WTC11 (cell line): ENCODE measurements around the gene NKAIN4. TPM values are rescaled to one million over a fixed set of nuclear protein-coding genes. Genes with fewer than 3 reads are reported as not detected.
A peak's percentile ranks its signal among the peaks of the same experiment; 100 is the strongest.

Experiments used
- ATAC-seq: fragments of 200-7000 bp; cut with Tn5 transposase; 2 replicates; pipeline ENCODE4 v1.10.0; 2021; ENCODE audit warnings: mild to moderate bottlenecking, moderate library complexity
- CTCF ChIA-PET: fragments of 300-600 bp; sonication (Branson Sonifier 250); formaldehyde crosslinking; loops from one replicate; lab custom pipeline; 2021; ENCODE audit warnings: antibody characterized with exemption; lab: Charles Lee
- POLR2A ChIA-PET: fragments of 350-600 bp; sonication (Branson Sonifier 250); formaldehyde crosslinking; loops from one replicate; lab custom pipeline; 2021; ENCODE audit warnings: antibody characterized with exemption; lab: Charles Lee
- DNase-seq: peaks from one replicate; pipeline ENCODE4 v3.0.0; 2021; ENCODE audit warnings: low spot score
- H3K27ac Mint-ChIP-seq: 2 replicates; pipeline ENCODE4 v1.8.0; 2021; ENCODE audit warnings: mixed read lengths
- H3K27me3 Mint-ChIP-seq: 2 replicates; pipeline ENCODE4 v1.8.0; 2021; ENCODE audit warnings: low read depth, mild to moderate bottlenecking, moderate library complexity, mixed read lengths
- H3K36me3 Mint-ChIP-seq: 2 replicates; pipeline ENCODE4 v1.8.0; 2021; ENCODE audit warnings: mixed read lengths
- H3K4me1 Mint-ChIP-seq: 2 replicates; pipeline ENCODE4 v1.8.0; 2022; ENCODE audit warnings: mixed read lengths
- H3K4me3 Mint-ChIP-seq: 2 replicates; pipeline ENCODE4 v1.8.0; 2021; ENCODE audit warnings: mild to moderate bottlenecking, moderate library complexity, mixed read lengths
- H3K9me3 Mint-ChIP-seq: 2 replicates; pipeline ENCODE4 v1.8.0; 2021; ENCODE audit warnings: mixed read lengths
- AFF4 ChIP-seq: sonication (generic); formaldehyde crosslinking; IDR thresholded peaks from 2 replicates; pipeline ENCODE4 v1.8.1; 2023; ENCODE audit warnings: mild to moderate bottlenecking, missing genetic modification reagents, borderline replicate concordance
- ATF6 ChIP-seq: sonication (generic); formaldehyde crosslinking; IDR thresholded peaks from 2 replicates; pipeline ENCODE4 v1.8.1; 2023; ENCODE audit warnings: mild to moderate bottlenecking, missing genetic modification reagents
- CBFB ChIP-seq: sonication (generic); formaldehyde crosslinking; IDR thresholded peaks from 2 replicates; pipeline ENCODE4 v1.8.1; 2022; ENCODE audit warnings: mild to moderate bottlenecking, low read depth, missing genetic modification reagents
- FOXK1 ChIP-seq: sonication (generic); formaldehyde crosslinking; IDR thresholded peaks from 2 replicates; pipeline ENCODE4 v1.8.0; 2022; ENCODE audit warnings: mild to moderate bottlenecking, moderate library complexity, missing genetic modification reagents
- HMGXB4 ChIP-seq: sonication (generic); formaldehyde crosslinking; IDR thresholded peaks from 2 replicates; pipeline ENCODE4 v1.8.1; 2023; ENCODE audit warnings: mild to moderate bottlenecking, moderate library complexity, missing genetic modification reagents
- JUN ChIP-seq: sonication (generic); formaldehyde crosslinking; IDR thresholded peaks from 2 replicates; pipeline ENCODE4 v1.8.0; 2023; ENCODE audit warnings: mild to moderate bottlenecking, missing genetic modification reagents
- KAT7 ChIP-seq: sonication (generic); formaldehyde crosslinking; IDR thresholded peaks from 2 replicates; pipeline ENCODE4 v1.8.1; 2023; ENCODE audit warnings: missing genetic modification reagents, mild to moderate bottlenecking, borderline replicate concordance
- MLX ChIP-seq: sonication (generic); formaldehyde crosslinking; IDR thresholded peaks from 2 replicates; pipeline ENCODE4 v1.8.1; 2023; ENCODE audit warnings: mild to moderate bottlenecking, missing genetic modification reagents, moderate library complexity
- MXD4 ChIP-seq: fragments of 250-450 bp; sonication (Bioruptor Pico); IDR thresholded peaks from 2 replicates; pipeline ENCODE4 v1.8.0; 2021; ENCODE audit warnings: mild to moderate bottlenecking, moderate library complexity, borderline replicate concordance
- NFATC4 ChIP-seq: fragments of 250-450 bp; sonication (Bioruptor Pico); IDR thresholded peaks from 2 replicates; pipeline ENCODE4 v1.9.0; 2021; ENCODE audit warnings: mild to moderate bottlenecking
- PRDM15 ChIP-seq: sonication (generic); formaldehyde crosslinking; IDR thresholded peaks from 2 replicates; pipeline ENCODE4 v1.8.0; 2022; ENCODE audit warnings: missing genetic modification reagents
- SOX15 ChIP-seq: fragments of 250-450 bp; sonication (Bioruptor Pico); IDR thresholded peaks from 2 replicates; pipeline ENCODE4 v1.9.0; 2021; ENCODE audit warnings: mild to moderate bottlenecking
- TEAD1 ChIP-seq: sonication (generic); formaldehyde crosslinking; IDR thresholded peaks from 2 replicates; pipeline ENCODE4 v1.8.0; 2022; ENCODE audit warnings: mild to moderate bottlenecking, missing genetic modification reagents
- USF2 ChIP-seq: sonication (generic); formaldehyde crosslinking; IDR thresholded peaks from 2 replicates; pipeline ENCODE4 v1.8.1; 2023; ENCODE audit warnings: mild to moderate bottlenecking, missing genetic modification reagents, moderate library complexity
- ZBTB43 ChIP-seq: sonication (generic); formaldehyde crosslinking; IDR thresholded peaks from 2 replicates; pipeline ENCODE4 v1.8.1; 2023; ENCODE audit warnings: mild to moderate bottlenecking, missing genetic modification reagents
- total RNA-seq: library from RNA; stranded (reverse); gene quantifications from 3 replicates; pipeline ENCODE4 v1.2.3, GENCODE V29; 2021

The NKAIN4 gene
- total RNA-seq, 1 experiment from 2014 or later: 7.2 TPM

GRCh38 chr20:63247671-63248228 lies 6.5 kb downstream of the NKAIN4 start (continued):
- TF ChIP-seq AFF4 (no peak), PRDM15 (CRISPR knock-in tag) (no peak), ZBTB43 (no peak), HMGXB4 (CRISPR knock-in tag) (no peak), MXD4 (CRISPR knock-in tag) (no peak)

GRCh38 chr20:63246490-63247288 lies 7.6 kb downstream of the NKAIN4 start:
- H3K27ac Mint-ChIP-seq: no peak overlapping the region
- ATAC-seq: peak; percentile 71
- H3K4me3 Mint-ChIP-seq: no peak overlapping the region
- DNase-seq: peak; percentile 54
- ChIA-PET CTCF (interaction anchor here (0.5 to 5.6 kb wide), 13 partner anchors 9 to 467 kb away, joined by 3 to 93 read pairs (median 3); partner anchors contain the start of genes BIRC7 and YTHDF1), POLR2A (no interaction called here)
- H3K9me3 Mint-ChIP-seq: no peaks in the 10 kb centered on the region
- H3K27me3 Mint-ChIP-seq: peaks cover 7% of the 10 kb centered on the region; the same call in 1 of the 2 replicates
- H3K4me1 Mint-ChIP-seq: peaks cover 3% of the 10 kb centered on the region
- H3K36me3 Mint-ChIP-seq: no peaks in the 10 kb centered on the region
- TF ChIP-seq SOX15 (CRISPR knock-in tag) (no peak), CBFB (CRISPR knock-in tag) (no peak), FOXK1 (CRISPR knock-in tag) (no peak), PRDM15 (CRISPR knock-in tag) (no peak), USF2 (CRISPR knock-in tag) (peak; percentile 90), MLX (CRISPR knock-in tag) (no peak), ATF6 (CRISPR knock-in tag) (no peak), TEAD1 (CRISPR knock-in tag) (no peak), KAT7 (CRISPR knock-in tag) (no peak), JUN (no peak), NFATC4 (CRISPR knock-in tag) (no peak)
